PC-3 (cell line): ENCODE measurements around the gene DSCAM. TPM values are rescaled to one million over a fixed set of nuclear protein-coding genes. Genes with fewer than 3 reads are reported as not detected.

Experiments used
- ATAC-seq: fragments of 200-7000 bp; cut with Tn5 transposase; 2 replicates; pipeline ENCODE4 v1.9.1; 2020; ENCODE audit warnings: mild to moderate bottlenecking, moderate library complexity
- BruUV-seq: library from RNA; stranded (reverse); fragments of 400-500 nt; replicated peaks from 2 replicates; lab custom pipeline; 2021; lab: Mats Ljungman, UMichigan
- CTCF ChIA-PET: fragments of 300-600 bp; sonication (Branson Sonifier 250); formaldehyde crosslinking; loops from one replicate; lab custom pipeline; 2022; ENCODE audit warnings: antibody characterized with exemption; lab: Charles Lee
- POLR2A ChIA-PET: fragments of 300-600 bp; sonication (Branson Sonifier 250); formaldehyde crosslinking; loops from one replicate; lab custom pipeline; 2022; ENCODE audit warnings: antibody characterized with exemption; ENCODE audit not compliant: unreplicated experiment; lab: Charles Lee
- DNase-seq: peaks from one replicate; pipeline ENCODE4 v3.0.0-alpha.2; 2015
- H2AFZ ChIP-seq: fragments of 300-600 bp; sonication (generic); 2 replicates; pipeline ENCODE4 v1.6.0; 2016; ENCODE audit warnings: antibody characterized with exemption, low read length
- H3F3A ChIP-seq: fragments of 300-600 bp; sonication (generic); one replicate; pipeline ENCODE4 v1.6.0; 2017; ENCODE audit warnings: antibody characterized with exemption, low read length, control low read depth, mild to moderate bottlenecking; ENCODE audit not compliant: unreplicated experiment
- H3K27ac ChIP-seq: fragments of 300-600 bp; sonication (generic); 2 replicates; pipeline ENCODE4 v1.5.1; 2016; ENCODE audit warnings: mild to moderate bottlenecking, low read length
- H3K27me3 ChIP-seq: fragments of 300-600 bp; sonication (generic); 2 replicates; pipeline ENCODE4 v1.6.1; 2016; ENCODE audit warnings: low read length, mixed read lengths
- H3K36me3 ChIP-seq: fragments of 300-600 bp; sonication (generic); 2 replicates; pipeline ENCODE4 v1.6.1; 2016; ENCODE audit warnings: low read depth, mixed run types, low read length, mixed read lengths
- H3K4me1 ChIP-seq: fragments of 300-600 bp; sonication (generic); 2 replicates; pipeline ENCODE4 v1.5.1; 2016; ENCODE audit warnings: low read length; ENCODE audit not compliant: insufficient read depth
- H3K4me2 ChIP-seq: fragments of 300-600 bp; sonication (generic); 2 replicates; pipeline ENCODE4 v1.6.0; 2016; ENCODE audit warnings: low read length
- H3K4me3 ChIP-seq: fragments of 300-600 bp; sonication (generic); 2 replicates; pipeline ENCODE4 v1.5.1; 2016; ENCODE audit warnings: mild to moderate bottlenecking, low read length, mixed read lengths
- H3K79me2 ChIP-seq: fragments of 300-600 bp; sonication (generic); 2 replicates; pipeline ENCODE4 v1.6.1; 2017; ENCODE audit warnings: low read length, mixed read lengths
- H3K9ac ChIP-seq: fragments of 300-600 bp; sonication (generic); 2 replicates; pipeline ENCODE4 v1.6.0; 2016; ENCODE audit warnings: mild to moderate bottlenecking, low read length
- H3K9me2 ChIP-seq: fragments of 300-600 bp; sonication (generic); replicated peaks from 2 replicates; pipeline ENCODE4 v1.6.1; 2016; ENCODE audit warnings: mixed run types, low read length, mixed read lengths
- H3K9me3 ChIP-seq: fragments of 300-600 bp; sonication (generic); 2 replicates; pipeline ENCODE4 v1.6.1; 2016; ENCODE audit warnings: low read length, mixed read lengths
- H4K20me1 ChIP-seq: fragments of 300-600 bp; sonication (generic); 2 replicates; pipeline ENCODE4 v1.6.1; 2016; ENCODE audit warnings: low read length, mixed read lengths
- CTCF ChIP-seq: fragments of 300-600 bp; sonication (generic); conservative IDR thresholded peaks from 2 replicates; pipeline ENCODE4 v1.5.1; 2017; ENCODE audit warnings: antibody characterized with exemption, low read depth, mild to moderate bottlenecking, low read length
- EZH2 ChIP-seq: fragments of 300-600 bp; sonication (generic); IDR thresholded peaks from one replicate; pipeline ENCODE4 v1.6.1; 2017; ENCODE audit warnings: antibody characterized with exemption, mild to moderate bottlenecking, low read length; ENCODE audit not compliant: unreplicated experiment
- EZH2phosphoT487 ChIP-seq: fragments of 300-600 bp; sonication (generic); IDR thresholded peaks from 2 replicates; pipeline ENCODE4 v1.6.1; 2018; ENCODE audit warnings: mild to moderate bottlenecking, antibody characterized with exemption, low read length, borderline replicate concordance
- intact Hi-C: fragments of 100-400 bp; cut with micrococcal nuclease; formaldehyde crosslinking; loops from 2 replicates; pipeline ENCODE4 v1.9.0; 2023
- total RNA-seq: library from RNA; depleted of rRNA; stranded (reverse); fragments of >200 nt; gene quantifications from 2 replicates; pipeline ENCODE4 v1.2.3, GENCODE V29; 2014

DSCAM gene
- total RNA-seq, 1 experiment from 2014 or later = not detected

- no peak for DNase-seq
- BruUV-seq = no TSS peak
- Histone ChIP-seq H3K9me3 (no peaks in the 10 kb centered on the region), H3K4me3 (no peak overlapping the region), H3K9me2 (no peaks in the 10 kb centered on the region), H3K36me3 (no peaks in the 10 kb centered on the region), H3K27me3 (peaks cover 19% of the 10 kb centered on the region), H3K9ac (no peak overlapping the region), H2AFZ (no peak overlapping the region), H3K4me1 (no peaks in the 10 kb centered on the region), H3K27ac (no peak overlapping the region), H4K20me1 (no peaks in the 10 kb centered on the region), H3K79me2 (no peaks in the 10 kb centered on the region), H3F3A (no peaks in the 10 kb centered on the region), H3K4me2 (no peak overlapping the region)
- TF ChIP-seq CTCF (no peak), EZH2 (no peak), EZH2phosphoT487 (no peak)
- CTCF ChIA-PET = no interaction called here
- intact Hi-C loops = no loop called here
- ATAC-seq = no peak
- POLR2A ChIA-PET = no interaction called here
Measured at GRCh38 chr21:40839521-40839920, 7.4 kb downstream of the DSCAM start.

GRCh38 chr21:40837456-40837855, 9.5 kb downstream of the DSCAM start:
- Histone ChIP-seq H4K20me1 (no peaks in the 10 kb centered on the region), H3K36me3 (no peaks in the 10 kb centered on the region), H3K4me3 (no peak overlapping the region), H3K9me3 (no peaks in the 10 kb centered on the region), H3K27me3 (peaks cover 19% of the 10 kb centered on the region), H3K4me2 (no peak overlapping the region), H3F3A (no peaks in the 10 kb centered on the region), H3K9ac (no peak overlapping the region), H3K9me2 (no peaks in the 10 kb centered on the region), H2AFZ (no peak overlapping the region), H3K4me1 (no peaks in the 10 kb centered on the region), H3K79me2 (no peaks in the 10 kb centered on the region), H3K27ac (no peak overlapping the region)
- intact Hi-C loops = no loop called here
- TF ChIP-seq CTCF (no peak), EZH2phosphoT487 (no peak), EZH2 (no peak)
- no TSS peak for BruUV-seq
- ChIA-PET POLR2A (no interaction called here), CTCF (no interaction called here)
- no peak for ATAC-seq
- no peak for DNase-seq

DNA sequence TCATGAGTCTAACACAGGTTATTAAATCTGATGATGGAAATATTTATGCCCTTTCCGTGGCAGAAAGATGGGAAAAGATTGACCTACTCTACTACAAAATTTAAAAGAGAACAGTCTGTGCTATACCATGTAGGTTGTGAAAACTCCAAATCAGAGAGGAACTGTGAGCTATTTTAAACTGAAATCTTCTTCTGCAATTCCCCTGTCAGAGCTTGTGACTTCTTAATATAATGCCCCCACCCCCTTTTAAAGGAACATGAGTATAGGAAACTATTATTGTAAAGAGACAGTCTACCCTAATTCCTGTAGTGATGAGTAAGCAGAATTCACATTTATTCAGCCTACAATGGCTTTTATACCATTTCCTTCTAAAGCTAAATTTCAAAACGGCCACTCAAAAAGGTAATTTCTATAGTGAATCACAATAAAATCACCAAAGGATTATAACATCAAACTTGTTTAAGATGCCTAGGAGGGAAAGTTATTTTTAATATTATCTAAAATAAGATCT, 11.7 kb downstream of the DSCAM start:
- TF ChIP-seq EZH2phosphoT487 = no peak
- no peak for TF ChIP-seq EZH2
- TF ChIP-seq CTCF = no peak
- H3K4me1 ChIP-seq = no peaks in the 10 kb centered on the region
- H3K9me2 ChIP-seq = no peaks in the 10 kb centered on the region
- ChIA-PET CTCF (no interaction called here), POLR2A (no interaction called here)
- intact Hi-C loops = no loop called here
- BruUV-seq = no TSS peak
- 0 out of 2 replicates have a peak, but pooled peaks cover 7% of the 10 kb centered on the region for H3K9me3 ChIP-seq
- no peaks in the 10 kb centered on the region for H4K20me1 ChIP-seq
- ATAC-seq = no peak
- H3F3A ChIP-seq = no peaks in the 10 kb centered on the region
- no peak overlapping the region for H3K27ac ChIP-seq
- peaks cover 4% of the 10 kb centered on the region; the same call in 1 of the 2 replicates for H3K27me3 ChIP-seq
- H3K4me3 ChIP-seq = no peak overlapping the region
- no peak for DNase-seq
- H3K79me2 ChIP-seq = no peaks in the 10 kb centered on the region
- no peak overlapping the region for H3K4me2 ChIP-seq
- H3K36me3 ChIP-seq = no peaks in the 10 kb centered on the region
- H2AFZ ChIP-seq = no peak overlapping the region
- no peak overlapping the region for H3K9ac ChIP-seq
